Neuron (in vitro differentiated cells): ENCODE results near the gene METAP1.

ENCODE experiments used
- H2AFZ ChIP-seq: one replicate; pipeline ENCODE4 v1.6.1; 2013; ENCODE audit warnings: low read depth, mild to moderate bottlenecking, inconsistent platforms, low read length, moderate library complexity
- H3K27me3 ChIP-seq: one replicate; pipeline ENCODE4 v1.6.1; 2013; ENCODE audit warnings: low read length; ENCODE audit not compliant: insufficient read depth
- H3K36me3 ChIP-seq: one replicate; pipeline ENCODE4 v1.6.1; 2013; ENCODE audit warnings: low read length; ENCODE audit not compliant: insufficient read depth
- H3K4me1 ChIP-seq: one replicate; pipeline ENCODE4 v1.6.1; 2013; ENCODE audit warnings: low read length; ENCODE audit not compliant: insufficient read depth
- H3K4me3 ChIP-seq: 2 replicates; pipeline ENCODE4 v1.5.1; 2013; ENCODE audit warnings: mild to moderate bottlenecking, low read length, moderate library complexity
- H3K9me3 ChIP-seq: one replicate; pipeline ENCODE4 v1.6.1; 2013; ENCODE audit warnings: low read length

METAP1 gene

DNA sequence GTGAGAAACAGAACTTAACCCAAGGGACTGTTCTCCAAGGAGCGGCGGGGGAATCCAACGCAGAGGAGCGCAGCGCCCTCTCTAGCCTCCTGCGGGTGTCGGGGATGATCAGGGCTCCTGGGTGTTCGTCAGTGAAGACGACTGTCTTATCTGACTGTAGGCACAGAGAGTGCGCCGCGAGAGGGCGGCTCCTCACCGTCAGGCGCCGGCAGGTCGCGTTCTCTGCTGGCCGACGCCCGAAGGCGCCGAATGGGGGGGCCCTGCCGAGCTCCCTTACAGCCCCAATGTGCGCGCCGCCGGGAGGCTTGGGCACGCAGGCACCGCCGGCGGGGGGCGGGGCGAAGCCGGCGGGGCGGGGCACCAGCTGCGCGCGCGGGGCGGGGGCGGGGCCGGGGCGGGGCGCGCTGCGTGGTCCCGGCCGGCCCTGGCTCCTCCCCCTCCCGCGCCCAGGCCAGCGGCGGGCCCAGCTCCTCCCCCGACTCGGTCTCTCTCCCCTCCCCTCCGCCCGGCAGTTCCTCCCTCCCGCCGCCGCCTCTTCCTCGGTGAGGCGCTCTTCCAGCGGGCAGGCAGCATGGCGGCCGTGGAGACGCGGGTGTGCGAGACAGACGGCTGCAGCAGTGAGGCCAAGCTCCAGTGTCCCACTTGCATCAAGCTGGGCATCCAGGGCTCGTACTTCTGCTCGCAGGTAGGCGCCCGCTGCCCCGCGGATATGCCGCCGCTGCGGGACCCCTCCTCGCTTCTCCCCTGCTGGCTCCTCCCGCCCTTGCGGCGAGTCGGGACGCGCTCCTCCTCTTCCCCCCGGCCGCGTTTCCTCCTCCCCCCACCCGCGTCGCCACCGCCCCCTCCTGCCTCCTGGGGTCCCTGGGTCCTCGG, at the start of gene METAP1:
TSS of gene METAP1 (plus strand) at position 539 of the 873 bp plus-strand sequence. CDS start at position 572, 33 bp downstream.
- H3K4me3 ChIP-seq = peak within 1 kb of the TSS; percentile 99
- H3K4me1 ChIP-seq = peaks cover 7% of the 10 kb centered on the region
- no peaks in the 10 kb centered on the region for H3K9me3 ChIP-seq
- H3K27me3 ChIP-seq = no peaks in the 10 kb centered on the region
- H2AFZ ChIP-seq = peak within 1 kb of the TSS; percentile 95
- no peaks in the 10 kb centered on the region for H3K36me3 ChIP-seq

DNA sequence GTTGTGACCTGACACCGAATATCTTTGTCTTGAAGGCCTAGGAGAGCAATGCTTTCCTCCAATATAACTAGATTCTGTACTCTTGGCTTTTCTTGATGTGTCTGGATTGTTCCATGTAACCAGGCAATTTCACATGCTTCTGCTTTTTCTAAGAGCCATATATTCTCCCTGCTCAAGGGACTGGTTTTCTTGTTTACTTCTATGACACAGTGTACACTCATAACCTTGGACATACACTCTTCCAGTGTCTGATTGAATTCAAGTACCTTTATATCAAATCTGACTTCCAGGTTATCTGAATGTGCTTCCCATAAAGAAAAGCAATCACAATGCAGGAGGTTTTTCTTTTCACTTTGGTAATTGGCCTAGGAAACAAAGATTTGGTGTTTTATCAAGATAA, 49.2 kb upstream of the METAP1 start:
- no peaks in the 10 kb centered on the region for H3K36me3 ChIP-seq
- no peak overlapping the region for H3K4me3 ChIP-seq
- no peaks in the 10 kb centered on the region for H3K27me3 ChIP-seq
- no peaks in the 10 kb centered on the region for H3K4me1 ChIP-seq
- H3K9me3 ChIP-seq = no peaks in the 10 kb centered on the region
- H2AFZ ChIP-seq = no peak overlapping the region

DNA sequence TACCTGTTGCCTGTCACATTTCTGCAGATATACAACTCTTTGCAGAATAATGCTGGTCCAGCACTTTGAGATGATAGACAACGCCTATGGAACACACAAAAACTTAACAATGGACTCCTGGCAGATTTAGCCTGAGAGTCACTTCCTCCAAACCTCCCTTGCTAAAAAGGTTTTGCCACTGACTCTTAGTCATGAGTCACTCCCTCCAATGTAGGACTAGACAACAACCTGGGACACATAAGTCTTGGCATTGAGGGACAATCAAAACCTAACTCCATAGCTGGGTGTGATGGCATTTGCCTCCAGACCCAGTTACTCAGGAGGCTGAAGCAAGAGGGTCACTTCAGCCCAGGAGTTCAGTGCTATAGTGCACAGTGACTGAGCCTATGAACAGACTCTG, 44.6 kb upstream of the METAP1 start:
- no peak overlapping the region for H2AFZ ChIP-seq
- no peaks in the 10 kb centered on the region for H3K36me3 ChIP-seq
- no peaks in the 10 kb centered on the region for H3K4me1 ChIP-seq
- no peaks in the 10 kb centered on the region for H3K27me3 ChIP-seq
- H3K9me3 ChIP-seq = no peaks in the 10 kb centered on the region
- H3K4me3 ChIP-seq = no peak overlapping the region

DNA sequence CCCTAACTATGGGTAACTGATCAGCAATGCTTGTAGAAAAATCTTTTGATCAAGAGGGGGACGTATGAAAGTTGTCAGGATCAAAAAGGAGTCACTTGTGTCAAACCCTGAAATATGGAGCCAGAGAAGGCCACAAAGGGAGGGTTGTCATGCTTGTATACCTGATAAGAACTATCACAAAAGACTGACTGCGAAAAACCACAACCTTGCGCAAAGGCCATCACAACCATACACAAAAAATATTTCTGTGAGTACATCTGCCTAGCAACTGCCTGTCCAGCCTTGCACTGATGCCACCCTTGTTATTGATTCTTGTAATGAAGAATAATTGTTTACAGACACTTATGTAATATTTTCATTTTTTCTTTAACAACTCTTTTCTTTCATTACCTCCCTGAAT, 43.8 kb upstream of the METAP1 start:
- Histone ChIP-seq H3K27me3 (no peaks in the 10 kb centered on the region), H2AFZ (no peak overlapping the region), H3K9me3 (no peaks in the 10 kb centered on the region), H3K36me3 (no peaks in the 10 kb centered on the region), H3K4me3 (no peak overlapping the region), H3K4me1 (no peaks in the 10 kb centered on the region)

DNA sequence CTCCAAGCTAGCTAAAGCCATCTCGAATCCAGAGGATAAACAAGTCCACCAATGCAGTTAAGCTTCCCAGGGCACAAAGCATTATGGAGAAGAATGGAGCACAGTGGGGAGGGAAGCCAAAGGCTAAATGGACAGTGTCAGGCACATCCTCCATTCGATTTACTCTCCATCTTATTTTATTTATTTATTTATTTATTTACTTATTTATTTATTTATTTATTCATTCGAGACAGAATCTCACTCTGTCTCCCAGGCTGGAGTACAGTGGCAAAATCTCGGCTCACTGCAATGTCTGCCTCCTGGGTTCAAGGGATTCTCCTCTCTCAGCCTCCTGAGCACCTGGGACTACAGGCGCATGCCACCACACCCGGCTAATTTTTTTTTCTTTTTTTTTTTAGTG, 40.3 kb upstream of the METAP1 start:
- H3K4me1 ChIP-seq = no peaks in the 10 kb centered on the region
- no peak overlapping the region for H3K4me3 ChIP-seq
- no peaks in the 10 kb centered on the region for H3K9me3 ChIP-seq
- no peaks in the 10 kb centered on the region for H3K36me3 ChIP-seq
- H2AFZ ChIP-seq = no peak overlapping the region
- H3K27me3 ChIP-seq = no peaks in the 10 kb centered on the region

DNA sequence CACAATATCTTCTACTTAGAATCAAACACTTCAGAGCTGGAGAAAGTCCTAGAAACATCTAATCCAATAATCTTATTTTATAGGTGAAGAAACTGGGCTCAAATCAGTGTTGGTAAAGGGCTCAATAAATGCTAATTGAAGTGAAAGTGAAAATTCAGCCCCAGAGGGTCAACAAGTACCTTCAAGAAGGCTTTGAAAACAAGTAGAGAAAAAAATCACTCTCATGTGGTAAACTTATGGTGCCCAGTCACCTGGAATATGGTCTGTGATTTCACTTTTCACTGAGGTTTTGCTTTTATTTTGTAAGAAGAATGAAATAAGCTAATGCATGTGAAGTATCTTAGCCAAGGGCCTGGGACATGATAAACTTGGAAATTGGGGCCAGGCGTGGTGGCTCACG, 37.5 kb upstream of the METAP1 start:
- Histone ChIP-seq H3K4me3 (no peak overlapping the region), H3K9me3 (no peaks in the 10 kb centered on the region), H3K27me3 (no peaks in the 10 kb centered on the region), H3K36me3 (no peaks in the 10 kb centered on the region), H2AFZ (no peak overlapping the region), H3K4me1 (no peaks in the 10 kb centered on the region)

DNA sequence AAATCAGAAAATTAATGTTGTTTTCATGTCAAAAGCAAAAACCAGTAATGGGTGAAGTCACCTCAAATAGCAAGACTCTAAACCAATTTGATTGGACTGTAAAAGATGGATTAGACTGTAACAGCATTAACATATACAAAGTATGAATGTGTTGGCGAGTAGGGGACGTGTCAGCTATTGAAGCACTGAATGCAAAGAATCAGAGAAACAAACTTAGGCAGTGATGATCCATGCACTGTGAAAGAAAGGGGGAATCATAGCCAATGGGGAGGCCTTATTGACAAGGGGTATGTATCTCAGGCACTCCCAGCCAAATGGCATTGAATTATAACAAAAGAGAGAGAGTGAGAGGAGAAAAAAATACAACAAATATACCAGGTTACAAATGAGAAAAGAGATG, 36.1 kb upstream of the METAP1 start:
- no peak overlapping the region for H2AFZ ChIP-seq
- H3K4me1 ChIP-seq = no peaks in the 10 kb centered on the region
- H3K9me3 ChIP-seq = no peaks in the 10 kb centered on the region
- H3K4me3 ChIP-seq = no peak overlapping the region
- H3K27me3 ChIP-seq = no peaks in the 10 kb centered on the region
- H3K36me3 ChIP-seq = no peaks in the 10 kb centered on the region

DNA sequence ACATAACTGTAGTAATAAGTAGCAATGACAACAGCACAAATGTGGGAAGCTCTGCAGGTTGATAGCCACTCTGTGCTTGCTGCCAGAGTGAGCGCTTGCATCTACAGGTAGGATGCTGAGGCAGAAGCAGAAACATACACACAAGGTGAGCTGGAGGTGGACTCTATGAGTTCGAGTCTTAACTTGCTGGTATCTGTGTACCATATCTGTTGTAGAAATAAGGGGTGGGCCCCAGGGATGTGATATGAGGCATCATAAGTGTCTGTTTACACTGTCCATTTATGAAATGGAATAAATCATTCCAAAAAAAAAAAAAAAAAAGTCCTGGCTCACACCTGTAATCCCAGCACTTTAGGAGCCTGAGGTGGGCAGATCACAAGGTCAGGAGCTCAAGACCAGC, 33.8 kb upstream of the METAP1 start:
- Histone ChIP-seq H3K4me3 (no peak overlapping the region), H3K9me3 (no peaks in the 10 kb centered on the region), H2AFZ (no peak overlapping the region), H3K27me3 (no peaks in the 10 kb centered on the region), H3K4me1 (no peaks in the 10 kb centered on the region), H3K36me3 (no peaks in the 10 kb centered on the region)

DNA sequence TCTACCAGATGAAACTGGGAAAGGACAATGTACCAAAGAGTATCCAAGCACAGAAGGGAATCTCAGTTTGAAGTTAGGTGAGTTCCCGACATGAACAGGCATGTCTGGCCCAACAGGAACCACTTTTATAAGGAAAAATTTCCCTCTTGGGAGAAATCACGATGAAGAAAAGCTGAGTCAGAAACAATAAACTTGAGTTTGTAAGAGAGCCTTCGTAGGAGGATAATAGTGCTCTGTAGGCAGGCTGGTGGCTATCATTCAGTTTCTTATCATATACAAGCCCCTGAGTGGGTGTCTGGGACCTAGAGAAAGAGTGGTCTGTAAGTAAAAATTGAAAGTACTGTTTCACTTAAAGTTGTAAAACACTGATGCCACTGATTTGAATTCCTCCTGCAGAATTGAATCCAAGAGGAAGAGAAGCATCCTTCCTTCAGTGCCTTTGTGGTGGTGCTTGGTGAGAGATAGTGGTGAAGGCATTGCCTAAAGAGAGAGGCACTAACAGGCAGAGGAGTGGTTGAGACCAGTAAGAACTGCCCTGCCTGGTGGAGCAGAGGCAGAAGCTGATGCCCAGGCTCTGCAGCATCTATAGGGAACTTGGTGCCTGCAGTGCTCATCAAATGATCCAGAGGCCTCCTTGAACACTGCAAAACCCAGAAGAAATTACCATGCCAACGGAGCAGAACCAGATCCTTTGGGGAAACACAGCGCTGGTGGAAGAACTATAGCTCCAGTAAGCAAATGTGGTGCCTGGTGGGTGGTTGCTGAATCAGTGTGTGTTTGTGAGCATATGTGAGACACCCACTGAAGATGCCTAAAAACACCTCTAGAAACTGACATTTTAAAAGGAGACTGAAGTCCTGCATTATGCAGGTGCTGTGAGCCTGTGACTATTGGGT, 31.7 kb upstream of the METAP1 start:
- Histone ChIP-seq H2AFZ (peak overlapping the region; percentile 14), H3K4me1 (no peaks in the 10 kb centered on the region), H3K9me3 (no peaks in the 10 kb centered on the region), H3K4me3 (no peak overlapping the region), H3K27me3 (no peaks in the 10 kb centered on the region), H3K36me3 (no peaks in the 10 kb centered on the region)

DNA sequence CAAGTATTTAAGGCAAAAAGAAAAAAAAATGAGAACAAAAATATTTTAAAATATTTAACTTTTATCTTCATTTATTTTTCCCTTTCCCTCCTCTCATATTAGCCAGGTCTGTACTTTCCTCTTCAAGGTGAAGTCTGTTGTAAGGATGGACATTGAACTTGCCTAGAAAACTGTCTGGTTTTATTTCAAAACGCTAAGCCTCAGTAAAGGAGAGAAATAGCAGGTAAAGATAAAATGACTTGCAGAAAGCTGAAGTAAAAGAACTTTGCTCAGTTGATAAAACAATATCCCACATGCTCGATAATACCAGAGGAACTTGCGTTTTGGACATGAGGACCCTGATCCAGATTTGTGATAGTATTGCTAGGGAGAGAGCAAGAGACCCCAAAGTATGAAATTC, 28.6 kb upstream of the METAP1 start:
- no peak overlapping the region for H2AFZ ChIP-seq
- H3K27me3 ChIP-seq = no peaks in the 10 kb centered on the region
- H3K36me3 ChIP-seq = no peaks in the 10 kb centered on the region
- no peaks in the 10 kb centered on the region for H3K9me3 ChIP-seq
- no peak overlapping the region for H3K4me3 ChIP-seq
- peaks cover 10% of the 10 kb centered on the region for H3K4me1 ChIP-seq

DNA sequence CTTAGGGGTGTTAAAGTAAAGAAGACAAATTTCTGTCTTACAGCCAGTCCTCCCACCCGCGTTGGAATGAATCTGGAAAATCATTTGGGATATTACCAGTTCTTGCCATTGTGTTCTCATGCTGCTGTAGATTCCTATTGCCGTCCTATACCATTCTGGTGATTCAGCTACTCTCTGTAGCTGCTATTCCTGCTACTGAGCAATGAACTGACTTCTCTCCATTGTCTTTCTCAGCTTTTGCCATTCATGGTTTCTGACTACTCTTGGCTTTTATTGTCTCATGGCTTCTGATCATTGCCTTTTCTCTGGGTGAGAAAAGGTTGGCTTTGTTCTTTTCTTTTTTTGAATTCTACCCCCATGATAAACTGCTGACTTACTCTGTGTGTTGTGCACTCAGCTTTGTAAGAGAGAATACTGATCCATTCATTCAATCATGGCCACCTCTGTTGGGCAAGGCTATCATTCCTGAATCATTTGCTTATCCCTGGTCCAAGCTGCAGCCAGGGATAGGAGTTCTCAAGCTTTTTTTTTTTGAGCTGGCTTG, 27.7 kb upstream of the METAP1 start:
- Histone ChIP-seq H3K4me1 (peaks cover 10% of the 10 kb centered on the region), H3K36me3 (no peaks in the 10 kb centered on the region), H3K4me3 (no peak overlapping the region)

DNA sequence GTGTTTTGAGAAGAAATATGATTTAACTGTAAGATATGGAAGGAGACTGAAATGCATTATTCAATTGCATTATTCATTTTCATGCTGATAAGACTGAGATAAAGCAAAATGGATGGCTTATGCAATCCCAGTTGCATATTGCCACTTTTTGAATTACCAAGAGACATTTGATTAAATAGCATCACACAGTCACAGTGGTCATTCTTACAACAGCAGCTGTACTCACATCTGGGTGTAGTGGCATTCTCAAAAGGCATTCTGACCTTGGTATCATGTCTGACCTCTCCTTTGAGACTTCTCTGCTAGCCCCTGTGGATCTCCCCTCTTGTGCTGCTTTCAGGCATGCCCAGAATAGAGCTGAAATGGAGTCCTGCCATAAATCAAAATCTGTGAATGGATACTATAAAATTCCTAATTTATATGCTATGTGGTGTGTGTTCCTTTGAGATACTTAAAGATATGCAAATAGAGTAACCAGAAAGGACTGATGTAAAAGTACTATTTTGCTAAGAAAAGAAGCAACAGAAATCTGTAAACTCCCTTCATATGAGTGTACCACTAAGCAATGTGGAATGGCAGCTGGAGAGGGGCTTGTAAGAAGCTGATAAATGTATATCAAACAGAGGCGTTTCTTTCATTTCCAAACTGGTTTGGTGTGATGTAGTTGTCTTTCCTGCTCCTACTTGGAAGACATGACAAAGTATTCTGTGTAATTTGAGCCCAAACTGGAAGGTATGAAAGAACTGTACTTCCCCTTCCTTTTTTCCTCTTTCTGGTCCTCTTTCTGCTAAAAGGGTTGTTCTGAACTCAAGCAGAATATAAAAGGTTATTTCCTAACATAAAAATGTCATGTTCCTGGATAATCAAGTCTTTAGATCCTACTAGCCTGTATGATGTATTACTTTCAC, 25.4 kb upstream of the METAP1 start:
- Histone ChIP-seq H2AFZ (peak overlapping the region; percentile 90), H3K4me1 (peaks cover 10% of the 10 kb centered on the region), H3K27me3 (no peaks in the 10 kb centered on the region), H3K4me3 (no peak overlapping the region), H3K36me3 (no peaks in the 10 kb centered on the region), H3K9me3 (no peaks in the 10 kb centered on the region)

More for the DNA sequence above, 27.7 kb upstream of the METAP1 start:
- no peak overlapping the region for H2AFZ ChIP-seq
- no peaks in the 10 kb centered on the region for H3K9me3 ChIP-seq
- no peaks in the 10 kb centered on the region for H3K27me3 ChIP-seq
